Activated naive CD8-positive, alpha-beta T cell treated with anti-CD3 and anti-CD28 coated beads, Interleukin-2, amount 50 U/mL, for 16 hours (primary cell): Measurements from ENCODE around the gene ASCL1.

ENCODE experiments used
- DNase-seq: peaks from one replicate; pipeline ENCODE4 v3.0.0-alpha.2; 2020; ENCODE audit warnings: low read depth, low spot score

ASCL1 gene

GRCh38 chr12:102951841-102952240 lies 5.6 kb upstream of the ASCL1 start:
- no peak for DNase-seq

DNA sequence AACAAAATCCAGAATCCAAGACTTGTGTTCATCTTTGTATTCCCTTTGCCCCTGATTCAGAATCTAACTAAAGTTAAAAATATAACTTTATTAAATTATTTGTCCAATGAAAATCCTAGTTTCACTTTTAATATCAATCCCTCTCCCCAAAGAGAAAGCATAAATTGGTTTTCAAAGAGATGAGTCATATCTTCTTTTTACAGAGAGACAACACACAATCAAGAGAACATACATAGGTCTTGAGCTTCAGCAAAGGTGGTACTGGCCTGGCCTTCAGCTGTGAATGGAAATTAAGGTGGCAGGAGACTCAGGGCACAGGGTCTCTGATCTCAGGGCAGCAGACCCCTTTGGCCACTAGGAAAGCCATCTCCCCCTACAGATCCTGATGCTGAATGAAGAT lies 4.3 kb upstream of the ASCL1 start:
- no peak for DNase-seq

DNA sequence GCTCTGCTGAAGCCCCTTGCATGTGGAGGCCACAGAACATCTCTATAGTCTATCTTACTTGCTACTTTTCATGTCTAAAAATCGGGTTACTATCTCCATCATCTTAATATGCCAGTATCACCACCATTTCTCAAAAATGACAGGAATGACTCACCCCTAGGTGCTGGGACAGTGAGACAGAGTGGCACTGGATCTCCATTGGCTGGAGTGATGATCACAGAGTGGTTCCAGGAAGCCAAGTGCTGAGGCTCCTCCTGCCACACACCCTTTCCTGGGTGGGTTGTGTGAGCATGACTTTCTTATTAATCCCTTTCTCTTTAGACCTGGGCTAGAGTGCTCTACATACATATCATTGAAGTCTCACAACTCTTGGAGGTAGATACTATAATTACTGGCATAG lies 3.3 kb upstream of the ASCL1 start:
- DNase-seq: no peak

- no peak for DNase-seq
Measured at GRCh38 chr12:102955926-102956737, 1.3 kb upstream of the ASCL1 start.

- no peak for DNase-seq
Measured at GRCh38 chr12:102956738-102957327, 641 bp upstream of the ASCL1 start.

GRCh38 chr12:102958073-102958829 lies 777 bp downstream of the ASCL1 start:
- no peak for DNase-seq

DNA sequence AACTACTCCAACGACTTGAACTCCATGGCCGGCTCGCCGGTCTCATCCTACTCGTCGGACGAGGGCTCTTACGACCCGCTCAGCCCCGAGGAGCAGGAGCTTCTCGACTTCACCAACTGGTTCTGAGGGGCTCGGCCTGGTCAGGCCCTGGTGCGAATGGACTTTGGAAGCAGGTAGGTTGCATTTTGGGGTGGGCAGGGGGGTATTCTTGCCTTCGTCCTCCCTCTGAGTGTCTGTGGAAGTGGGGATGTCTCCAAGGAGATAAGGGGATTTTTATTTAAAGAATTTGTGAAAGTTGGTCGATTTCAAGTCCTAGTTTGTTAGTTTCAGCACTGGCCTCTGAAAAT lies 1.3 kb downstream of the ASCL1 start:
- no peak for DNase-seq

- no peak for DNase-seq
Measured at GRCh38 chr12:102959391-102959790, 1.9 kb downstream of the ASCL1 start.

- no peak for DNase-seq
Measured at GRCh38 chr12:102960766-102961465, 3.4 kb downstream of the ASCL1 start.

DNA sequence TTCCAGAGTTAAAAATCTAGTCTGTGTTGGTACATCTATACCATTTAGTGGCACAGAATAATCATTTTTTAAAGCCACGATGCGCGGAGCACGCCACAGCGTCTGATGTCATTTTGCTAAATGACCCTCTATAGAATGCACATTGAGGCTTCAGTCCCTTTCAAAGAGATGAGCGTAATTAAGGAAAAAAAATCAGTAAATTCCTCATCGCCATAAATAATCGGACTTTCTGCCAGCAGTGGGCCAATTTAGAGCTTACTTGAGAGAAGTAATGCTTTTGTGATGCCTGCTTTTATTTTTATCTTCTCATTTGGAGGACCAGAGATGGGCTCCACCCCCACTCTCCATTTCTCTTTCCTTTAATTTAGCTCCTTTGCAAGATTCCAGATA lies 4.0 kb downstream of the ASCL1 start:
- no peak for DNase-seq

GRCh38 chr12:102962532-102962931 lies 5.1 kb downstream of the ASCL1 start:
- DNase-seq: no peak

DNA sequence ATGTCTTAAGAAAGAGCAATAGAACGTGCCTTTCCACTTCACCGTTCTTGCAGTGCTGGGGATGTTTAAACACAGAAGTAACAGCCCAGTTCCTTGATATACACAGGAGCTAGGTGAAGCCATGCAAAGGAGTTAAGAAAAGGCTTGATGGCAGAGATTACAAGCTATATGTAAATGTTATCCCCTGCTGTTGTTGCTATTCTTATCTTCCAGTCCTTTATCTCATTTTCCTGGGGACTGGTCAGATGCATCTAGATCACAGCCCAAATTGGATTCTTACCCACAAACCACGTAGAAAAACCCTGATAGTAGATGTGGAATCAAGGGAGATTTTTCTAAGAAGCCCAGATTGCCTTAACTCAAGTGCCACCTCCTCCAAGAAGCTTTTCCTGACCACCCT lies 5.5 kb downstream of the ASCL1 start:
- no peak for DNase-seq

GRCh38 chr12:102963796-102964195 lies 6.3 kb downstream of the ASCL1 start:
- DNase-seq: no peak

DNA sequence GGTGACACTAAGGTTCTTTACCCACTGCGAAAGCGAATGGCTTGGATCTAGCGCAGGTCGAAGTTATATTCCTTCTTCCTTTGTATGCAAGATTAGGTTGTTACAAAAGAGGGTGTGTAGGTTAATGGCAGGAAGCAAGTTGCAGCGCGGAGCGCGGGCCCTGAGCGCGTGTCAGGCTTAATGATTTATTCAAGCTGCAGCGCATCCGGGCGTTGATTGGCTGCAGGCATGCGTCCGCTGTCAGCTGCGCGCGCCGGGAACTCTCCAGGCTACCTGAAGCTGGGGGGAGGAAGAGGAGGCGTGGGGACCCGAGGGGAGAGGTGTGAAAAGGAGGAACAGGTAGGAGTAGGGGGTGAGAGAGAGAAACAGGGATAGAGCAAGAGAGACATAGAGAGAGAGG lies 7.4 kb downstream of the ASCL1 start:
- DNase-seq: no peak

- DNase-seq: no peak
Measured at GRCh38 chr12:102965281-102966155, 8.0 kb downstream of the ASCL1 start.

GRCh38 chr12:102966200-102966863 lies 8.9 kb downstream of the ASCL1 start:
- DNase-seq: no peak

DNA sequence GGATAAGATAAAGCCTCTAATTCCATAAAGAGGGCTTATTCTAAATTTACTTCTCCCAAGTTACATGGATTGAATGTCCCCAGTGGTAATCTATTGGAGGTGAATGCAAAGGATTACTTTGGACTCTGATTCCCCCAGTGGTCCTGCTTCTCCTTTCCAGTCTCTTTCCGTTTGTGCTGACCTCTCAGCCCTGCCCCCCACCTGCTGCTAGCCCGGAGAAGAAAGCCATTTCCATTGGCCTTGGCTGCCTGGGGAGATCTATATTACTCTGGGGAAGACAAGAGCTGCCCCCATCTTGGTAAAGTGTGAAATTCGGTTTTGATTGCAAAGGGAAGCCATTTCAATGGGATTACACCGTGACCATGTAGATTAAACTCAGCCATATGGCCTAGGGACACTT lies 13.3 kb downstream of the ASCL1 start:
- DNase-seq: no peak

DNA sequence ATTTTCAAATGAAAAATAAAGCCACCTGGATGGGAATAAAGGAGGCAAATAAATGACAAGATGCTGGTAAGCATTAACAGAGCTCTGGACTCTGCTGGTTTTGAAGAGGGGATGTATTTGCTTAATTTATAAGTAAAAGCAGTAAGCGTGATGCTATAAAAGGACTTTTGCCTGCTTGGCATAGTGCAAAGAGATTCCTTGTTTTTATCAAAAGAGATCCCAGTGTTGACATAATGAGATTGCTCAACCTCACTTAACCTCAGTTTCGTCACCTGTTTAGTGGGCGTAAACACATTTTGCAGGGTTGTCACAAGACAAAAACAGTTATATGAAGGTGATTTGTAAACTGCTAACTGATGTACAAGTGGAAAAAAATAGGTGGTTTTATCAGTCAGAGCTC lies 13.8 kb downstream of the ASCL1 start:
- no peak for DNase-seq

- DNase-seq: no peak
Measured at GRCh38 chr12:102973583-102973982, 16.1 kb downstream of the ASCL1 start.

GRCh38 chr12:102976609-102977280 lies 19.3 kb downstream of the ASCL1 start:
- DNase-seq: no peak
